ENCODE measurements around the gene TNFRSF1B.
"Not testable (repeated sequence)": the region's sequence is repeated elsewhere in the genome, so short reads cannot be mapped to it uniquely, and the experiment has no call there.

The TNFRSF1B gene

GRCh38 chr1:12208764-12209494, 42.1 kb downstream of the TNFRSF1B start:
- in situ Hi-C loops (cut with MboI; ENCODE audit: low sequenced_read_pairs) = loop anchor here (5.0 kb wide), 1 partner anchor 82 kb away; no protein-coding TSS in a partner anchor

- in situ Hi-C loops (cut with MboI; ENCODE audit: low sequenced_read_pairs) = loop anchor here (5.0 kb wide), 1 partner anchor 82 kb away; no protein-coding TSS in a partner anchor
Measured at GRCh38 chr1:12209495-12209832, 42.7 kb downstream of the TNFRSF1B start.

GRCh38 chr1:12215118-12215961, 48.5 kb downstream of the TNFRSF1B start:
- in situ Hi-C loops (cut with MboI; ENCODE audit: low sequenced_read_pairs) = loop anchor here (10.0 kb wide), 1 partner anchor 399 kb away; the partner anchor contains the start of gene DHRS3

GRCh38 chr1:12219800-12220199, 53.0 kb downstream of the TNFRSF1B start:
- in situ Hi-C loops (cut with MboI; ENCODE audit: low sequenced_read_pairs) = loop anchor here (10.0 kb wide), 1 partner anchor 395 kb away; the partner anchor contains the start of gene DHRS3

- in situ Hi-C loops (cut with MboI; ENCODE audit: low sequenced_read_pairs) = no loop called here
Measured at GRCh38 chr1:12220890-12221289, 54.1 kb downstream of the TNFRSF1B start.

- in situ Hi-C loops (cut with MboI; ENCODE audit: low sequenced_read_pairs) = not testable (repeated sequence)
Measured at GRCh38 chr1:12222700-12223099, 55.9 kb downstream of the TNFRSF1B start.

- in situ Hi-C loops (cut with MboI; ENCODE audit: low sequenced_read_pairs) = not testable (repeated sequence)
Measured at GRCh38 chr1:12224092-12224491, 57.3 kb downstream of the TNFRSF1B start.

- in situ Hi-C loops (cut with MboI; ENCODE audit: low sequenced_read_pairs) = no loop called here
Measured at GRCh38 chr1:12228979-12229378, 62.2 kb downstream of the TNFRSF1B start.

- in situ Hi-C loops (cut with MboI; ENCODE audit: low sequenced_read_pairs) = no loop called here
Measured at GRCh38 chr1:12229386-12229834, 62.6 kb downstream of the TNFRSF1B start.

GRCh38 chr1:12229835-12230548, 63.2 kb downstream of the TNFRSF1B start, which contains the start of gene VPS13D:
TSS of gene VPS13D (plus strand) at chr1:12230030. CDS start at chr1:12234267, 4,237 bp downstream.
- in situ Hi-C loops (cut with MboI; ENCODE audit: low sequenced_read_pairs) = no loop called here

- in situ Hi-C loops (cut with MboI; ENCODE audit: low sequenced_read_pairs) = no loop called here
Measured at GRCh38 chr1:12230549-12231275, 63.9 kb downstream of the TNFRSF1B start.

GRCh38 chr1:12231276-12231595, 64.4 kb downstream of the TNFRSF1B start:
- in situ Hi-C loops (cut with MboI; ENCODE audit: low sequenced_read_pairs) = no loop called here

- in situ Hi-C loops (cut with MboI; ENCODE audit: low sequenced_read_pairs) = no loop called here
Measured at GRCh38 chr1:12232221-12232620, 65.4 kb downstream of the TNFRSF1B start.

GRCh38 chr1:12244078-12244477, 77.3 kb downstream of the TNFRSF1B start:
- in situ Hi-C loops (cut with MboI; ENCODE audit: low sequenced_read_pairs) = no loop called here

- in situ Hi-C loops (cut with MboI; ENCODE audit: low sequenced_read_pairs) = no loop called here
Measured at GRCh38 chr1:12244585-12244984, 77.8 kb downstream of the TNFRSF1B start.

- in situ Hi-C loops (cut with MboI; ENCODE audit: low sequenced_read_pairs) = no loop called here
Measured at GRCh38 chr1:12245116-12245515, 78.3 kb downstream of the TNFRSF1B start.

GRCh38 chr1:12245733-12246132, 78.9 kb downstream of the TNFRSF1B start:
- in situ Hi-C loops (cut with MboI; ENCODE audit: low sequenced_read_pairs) = no loop called here

- in situ Hi-C loops (cut with MboI; ENCODE audit: low sequenced_read_pairs) = no loop called here
Measured at GRCh38 chr1:12246584-12246983, 79.8 kb downstream of the TNFRSF1B start.

- in situ Hi-C loops (cut with MboI; ENCODE audit: low sequenced_read_pairs) = no loop called here
Measured at GRCh38 chr1:12249181-12249580, 82.4 kb downstream of the TNFRSF1B start.

- in situ Hi-C loops (cut with MboI; ENCODE audit: low sequenced_read_pairs) = no loop called here
Measured at GRCh38 chr1:12249748-12250147, 83.0 kb downstream of the TNFRSF1B start.
